AG10803 (cell line): ENCODE results near the gene GPHN.

Experiments used
- DNase-seq: peaks from one replicate; pipeline ENCODE4 v3.0.0; 2010; ENCODE audit warnings: low read depth
- H3K4me3 ChIP-seq: 2 replicates; pipeline ENCODE4 v1.5.1; 2011; ENCODE audit warnings: mild to moderate bottlenecking, low read length, control low read depth
- CTCF ChIP-seq: conservative IDR thresholded peaks from 2 replicates; pipeline ENCODE4 v1.5.1; 2011; ENCODE audit warnings: mild to moderate bottlenecking, low read length, control low read depth, inconsistent platforms

GPHN gene

GRCh38 chr14:66651536-66652220 is 143.7 kb downstream of the GPHN start:
- H3K4me3 ChIP-seq, result no peak overlapping the region
- TF ChIP-seq CTCF, result no peak
- DNase-seq, result no peak

- no peak overlapping the region for H3K4me3 ChIP-seq
- TF ChIP-seq CTCF, result no peak
- no peak for DNase-seq
These were observed 144.7 kb downstream of the GPHN start for GRCh38 chr14:66652525-66653106.

- DNase-seq, result no peak
- TF ChIP-seq CTCF, result no peak
- H3K4me3 ChIP-seq, result no peak overlapping the region
These were observed 149.8 kb downstream of the GPHN start for GRCh38 chr14:66657780-66658179.

GRCh38 chr14:66662374-66662773 is 154.4 kb downstream of the GPHN start:
- H3K4me3 ChIP-seq, result no peak overlapping the region
- no peak for DNase-seq
- TF ChIP-seq CTCF, result peak; percentile 56

- no peak for DNase-seq
- no peak overlapping the region for H3K4me3 ChIP-seq
- TF ChIP-seq CTCF, result no peak
These were observed 169.8 kb downstream of the GPHN start for GRCh38 chr14:66677780-66678179.

GRCh38 chr14:66680216-66680615 is 172.3 kb downstream of the GPHN start:
- no peak for DNase-seq
- no peak overlapping the region for H3K4me3 ChIP-seq
- TF ChIP-seq CTCF, result no peak

GRCh38 chr14:66696326-66696725 is 188.4 kb downstream of the GPHN start:
- no peak for TF ChIP-seq CTCF
- no peak overlapping the region for H3K4me3 ChIP-seq
- DNase-seq, result no peak
